ENCODE data around the gene FNDC8. TPM values are rescaled to one million over a fixed set of nuclear protein-coding genes. Genes with fewer than 3 reads are reported as not detected.
A peak's percentile ranks its signal among the peaks of the same experiment; 100 is the strongest.

The FNDC8 gene
- total and polyA plus RNA-seq, 5 donors from 2014 or later = not detected

DNA sequence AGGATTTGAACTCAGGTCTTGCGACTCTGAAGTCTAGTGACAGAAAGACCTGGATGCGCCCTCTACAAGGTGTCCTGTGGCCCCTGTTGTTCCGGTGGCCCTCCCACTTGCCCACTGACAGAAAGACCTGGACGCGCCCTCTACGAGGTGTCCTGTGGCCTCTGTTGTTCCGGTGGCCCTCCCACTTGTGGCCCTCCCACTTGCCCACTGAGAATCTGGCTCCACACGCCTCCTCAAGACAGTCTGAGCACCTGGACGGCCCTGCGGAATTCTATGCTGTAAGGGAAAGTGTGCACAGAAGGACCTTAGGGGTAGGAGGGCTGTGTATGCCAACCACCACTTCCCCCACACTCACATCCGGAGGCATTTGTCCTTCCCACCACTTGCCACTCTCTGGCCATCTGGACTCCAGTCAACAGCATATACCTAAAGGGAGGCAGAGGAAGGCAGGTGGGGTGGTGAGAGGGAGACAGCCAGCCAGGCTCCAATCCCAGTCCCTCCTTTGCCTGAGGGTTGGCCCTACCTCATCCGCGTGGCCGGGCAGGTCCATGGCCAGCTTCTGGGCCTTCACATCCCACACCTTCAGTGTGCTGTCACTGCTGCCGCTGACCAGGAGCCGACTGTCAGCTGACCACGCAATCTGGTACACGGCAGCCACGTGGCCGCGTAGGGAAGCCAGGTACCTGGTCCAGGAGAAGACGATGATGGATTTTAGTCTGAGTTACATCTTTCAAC lies 11.6 kb downstream of the FNDC8 start:
- no peak overlapping the region for H3K4me3 ChIP-seq (ENCODE audit: low read depth, low read length)
- H3K9me3 Mint-ChIP-seq = no peaks in the 10 kb centered on the region
- no peak overlapping the region for H3K27ac ChIP-seq (ENCODE audit: insufficient read depth, low read length, poor library complexity, severe bottlenecking)
- ATAC-seq (ENCODE audit: low read depth in 2 of 2) (no peak), DNase-seq (no peak)
- H3K36me3 Mint-ChIP-seq = peaks cover 20% of the 10 kb centered on the region
- no peaks in the 10 kb centered on the region for H3K27me3 ChIP-seq (ENCODE audit: control insufficient read depth, insufficient read depth, low read length)
- no peaks in the 10 kb centered on the region for H3K9me3 ChIP-seq (ENCODE audit: control insufficient read depth in 2 of 2, low read length in 2 of 2)
- H3K27me3 Mint-ChIP-seq = no peaks in the 10 kb centered on the region
- peak overlapping the region in 1 of 3 donors; percentile 47 for H3K27ac Mint-ChIP-seq
- H3K36me3 ChIP-seq (ENCODE audit: control insufficient read depth, insufficient read depth, low read length) = peaks cover 69% of the 10 kb centered on the region
- H3K4me1 ChIP-seq (ENCODE audit: control insufficient read depth, insufficient read depth, low read length, poor library complexity, severe bottlenecking) = no peaks in the 10 kb centered on the region
- H3K4me3 Mint-ChIP-seq = no peak overlapping the region
- H3K4me1 Mint-ChIP-seq = peaks cover 0 to 5% (median 0%) of the 10 kb centered on the region in 4 donors

DNA sequence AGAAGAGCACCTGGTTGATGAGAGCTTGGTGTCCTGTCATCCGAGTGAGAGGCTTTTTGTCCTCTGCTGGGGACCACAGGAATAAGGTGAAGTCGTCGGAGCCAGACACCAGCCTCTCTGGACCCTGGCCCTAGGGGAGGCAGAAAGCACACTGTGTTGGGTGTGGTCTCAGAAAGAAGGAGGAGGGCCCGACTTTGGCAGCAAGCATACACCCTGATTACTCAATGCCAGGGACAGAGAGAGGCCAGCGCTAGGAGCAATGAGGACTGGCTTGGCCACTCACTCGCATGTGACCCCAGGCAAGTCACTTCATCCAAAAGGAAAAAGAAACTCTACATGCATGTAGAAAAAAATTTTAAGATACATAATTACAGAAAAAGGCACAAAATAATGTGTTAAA lies 13.9 kb downstream of the FNDC8 start:
- Histone ChIP-seq H3K9me3 (ENCODE audit: control insufficient read depth in 2 of 2, low read length in 2 of 2) (no peaks in the 10 kb centered on the region), H3K27ac (ENCODE audit: insufficient read depth, low read length, poor library complexity, severe bottlenecking) (no peak overlapping the region), H3K36me3 (ENCODE audit: control insufficient read depth, insufficient read depth, low read length) (peaks cover 84% of the 10 kb centered on the region), H3K27me3 (ENCODE audit: control insufficient read depth, insufficient read depth, low read length) (no peaks in the 10 kb centered on the region), H3K4me1 (ENCODE audit: control insufficient read depth, insufficient read depth, low read length, poor library complexity, severe bottlenecking) (peaks cover 6% of the 10 kb centered on the region), H3K4me3 (ENCODE audit: low read depth, low read length) (no peak overlapping the region)
- Mint-ChIP-seq H3K27ac (no peak overlapping the region), H3K4me1 (peaks cover 0 to 8% (median 2%) of the 10 kb centered on the region in 4 donors), H3K9me3 (no peaks in the 10 kb centered on the region), H3K27me3 (no peaks in the 10 kb centered on the region), H3K4me3 (peak overlapping the region in 2 of 4 donors; percentile 60 to 68), H3K36me3 (peaks cover 26% of the 10 kb centered on the region)
- ATAC-seq (ENCODE audit: low read depth in 2 of 2) (no peak), DNase-seq (no peak)

DNA sequence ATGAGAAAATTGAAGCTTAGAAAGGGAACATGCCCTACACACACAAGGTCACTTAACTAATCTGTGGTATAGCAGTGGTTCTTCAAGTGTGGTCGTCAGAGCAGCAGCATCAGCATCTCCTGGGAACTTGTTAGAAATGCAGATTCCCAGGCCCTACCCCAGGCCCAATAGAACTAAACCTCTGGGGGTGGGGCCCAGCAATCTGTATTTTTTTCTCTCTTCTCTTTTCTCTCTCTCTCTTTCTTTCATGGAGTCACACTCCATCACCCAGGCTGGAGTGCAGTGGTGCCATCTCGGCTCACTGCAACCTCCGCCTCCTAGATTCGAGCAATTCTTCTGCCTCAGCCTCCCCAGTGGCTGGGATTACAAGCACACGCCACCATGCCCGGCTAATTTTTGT lies 16.8 kb downstream of the FNDC8 start:
- Mint-ChIP-seq H3K27ac (peak overlapping the region in 2 of 3 donors; percentile 38 to 71), H3K4me3 (peak overlapping the region in 1 of 4 donors; percentile 17)

DNA sequence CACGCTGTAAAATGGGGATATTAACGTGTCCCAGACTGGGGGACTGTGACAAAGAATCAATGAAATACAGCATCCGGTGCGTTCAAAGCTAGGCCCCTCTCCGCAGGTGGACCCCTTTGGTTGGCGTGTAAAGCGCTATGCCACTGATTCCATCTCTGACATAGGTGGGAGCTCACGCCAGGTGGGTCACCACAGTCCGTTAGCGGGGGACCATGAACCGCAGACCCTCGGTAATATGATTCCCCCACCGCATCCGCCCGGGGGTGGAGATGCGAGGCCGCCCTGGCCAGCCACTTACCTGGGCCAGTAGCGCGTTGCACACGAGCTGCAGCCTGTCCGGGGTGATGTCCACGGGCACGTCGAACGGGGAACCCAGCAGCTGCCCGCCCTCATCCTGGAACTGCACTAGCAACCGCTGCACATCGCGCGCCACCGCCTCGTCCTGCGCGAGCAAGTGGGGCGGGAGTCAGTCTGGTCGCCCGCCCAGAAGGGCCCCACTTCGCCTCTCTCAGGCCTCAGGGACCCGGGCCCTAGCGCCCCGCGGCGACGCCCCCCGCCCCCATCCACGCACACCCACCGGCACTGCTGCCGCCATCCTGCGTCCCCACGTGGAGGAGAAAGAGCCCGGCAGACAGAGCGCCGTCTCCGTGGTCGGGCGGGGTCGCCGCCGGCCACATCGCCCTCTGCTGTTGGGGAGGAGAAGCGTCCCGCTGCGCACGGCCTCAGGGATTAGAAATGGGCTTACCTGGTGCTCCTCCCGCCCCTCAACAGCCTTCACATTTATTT lies 20.5 kb downstream of the FNDC8 start, which contains the start of gene NLE1:
TSS of gene NLE1 (minus strand) at position 623 of the 786 bp plus-strand sequence. CDS start at position 595, 28 bp downstream.
- Histone ChIP-seq H3K4me3 (ENCODE audit: low read depth, low read length) (peak within 1 kb of the TSS; percentile 88), H3K27me3 (ENCODE audit: control insufficient read depth, insufficient read depth, low read length) (no peaks in the 10 kb centered on the region), H3K9me3 (ENCODE audit: control insufficient read depth in 2 of 2, low read length in 2 of 2) (no peaks in the 10 kb centered on the region), H3K4me1 (ENCODE audit: control insufficient read depth, insufficient read depth, low read length, poor library complexity, severe bottlenecking) (peaks cover 24% of the 10 kb centered on the region), H3K36me3 (ENCODE audit: control insufficient read depth, insufficient read depth, low read length) (peaks cover 27% of the 10 kb centered on the region), H3K27ac (ENCODE audit: insufficient read depth, low read length, poor library complexity, severe bottlenecking) (peak within 1 kb of the TSS; percentile 61)
- H3K27me3 Mint-ChIP-seq = no peaks in the 10 kb centered on the region
- H3K36me3 Mint-ChIP-seq = peaks cover 5% of the 10 kb centered on the region
- H3K9me3 Mint-ChIP-seq = no peaks in the 10 kb centered on the region
- ATAC-seq (ENCODE audit: low read depth in 2 of 2) (peak; percentile 97), DNase-seq (peak; percentile 79 to 91 (median 88))
- peak within 1 kb of the TSS; percentile 86 to 90 (median 90) for H3K4me3 Mint-ChIP-seq
- H3K27ac Mint-ChIP-seq = peak within 1 kb of the TSS; percentile 82 to 87 (median 86)
- peaks cover 0 to 32% (median 12%) of the 10 kb centered on the region in 4 donors for H3K4me1 Mint-ChIP-seq

More for the DNA sequence above, 16.8 kb downstream of the FNDC8 start:
- no peak for DNase-seq
- Mint-ChIP-seq H3K36me3 (peaks cover 23% of the 10 kb centered on the region), H3K27me3 (no peaks in the 10 kb centered on the region), H3K9me3 (no peaks in the 10 kb centered on the region), H3K4me1 (peaks cover 5 to 25% (median 12%) of the 10 kb centered on the region in 4 donors)
- ATAC-seq (ENCODE audit: low read depth in 2 of 2) = no peak
- peaks cover 61% of the 10 kb centered on the region for H3K36me3 ChIP-seq (ENCODE audit: control insufficient read depth, insufficient read depth, low read length)
- no peak overlapping the region for H3K27ac ChIP-seq (ENCODE audit: insufficient read depth, low read length, poor library complexity, severe bottlenecking)
- peaks cover 24% of the 10 kb centered on the region for H3K4me1 ChIP-seq (ENCODE audit: control insufficient read depth, insufficient read depth, low read length, poor library complexity, severe bottlenecking)
- no peaks in the 10 kb centered on the region for H3K9me3 ChIP-seq (ENCODE audit: control insufficient read depth in 2 of 2, low read length in 2 of 2)
- no peaks in the 10 kb centered on the region for H3K27me3 ChIP-seq (ENCODE audit: control insufficient read depth, insufficient read depth, low read length)
- H3K4me3 ChIP-seq (ENCODE audit: low read depth, low read length) = no peak overlapping the region

DNA sequence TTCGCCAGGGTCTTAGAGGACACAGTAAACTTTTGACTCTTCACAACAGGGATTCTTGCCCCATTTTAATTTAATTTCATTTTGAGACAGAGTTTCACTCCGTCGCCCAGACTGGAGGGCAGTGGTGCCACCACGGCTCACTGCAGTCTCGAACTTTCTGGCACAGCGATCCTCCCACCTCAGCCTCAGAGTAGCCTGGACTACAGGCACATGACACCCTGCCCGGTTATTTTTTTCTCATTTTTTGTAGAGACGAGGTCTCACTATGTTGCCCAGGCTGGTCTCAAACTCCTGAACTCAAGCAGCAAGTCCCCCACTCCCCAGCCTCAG lies 21.0 kb downstream of the FNDC8 start:
- Histone ChIP-seq H3K36me3 (ENCODE audit: control insufficient read depth, insufficient read depth, low read length) (peaks cover 21% of the 10 kb centered on the region), H3K4me1 (ENCODE audit: control insufficient read depth, insufficient read depth, low read length, poor library complexity, severe bottlenecking) (peaks cover 24% of the 10 kb centered on the region), H3K9me3 (ENCODE audit: control insufficient read depth in 2 of 2, low read length in 2 of 2) (no peaks in the 10 kb centered on the region), H3K4me3 (ENCODE audit: low read depth, low read length) (peak overlapping the region; percentile 55), H3K27ac (ENCODE audit: insufficient read depth, low read length, poor library complexity, severe bottlenecking) (no peak overlapping the region), H3K27me3 (ENCODE audit: control insufficient read depth, insufficient read depth, low read length) (no peaks in the 10 kb centered on the region)
- ATAC-seq (ENCODE audit: low read depth in 2 of 2) (no peak), DNase-seq (no peak)
- no peaks in the 10 kb centered on the region for H3K27me3 Mint-ChIP-seq
- H3K4me3 Mint-ChIP-seq = peak overlapping the region; percentile 86 to 90 (median 90)
- H3K9me3 Mint-ChIP-seq = no peaks in the 10 kb centered on the region
- peaks cover 0 to 32% (median 12%) of the 10 kb centered on the region in 4 donors for H3K4me1 Mint-ChIP-seq
- H3K36me3 Mint-ChIP-seq = peaks cover 5% of the 10 kb centered on the region
- H3K27ac Mint-ChIP-seq = peak overlapping the region; percentile 82 to 87 (median 86)

DNA sequence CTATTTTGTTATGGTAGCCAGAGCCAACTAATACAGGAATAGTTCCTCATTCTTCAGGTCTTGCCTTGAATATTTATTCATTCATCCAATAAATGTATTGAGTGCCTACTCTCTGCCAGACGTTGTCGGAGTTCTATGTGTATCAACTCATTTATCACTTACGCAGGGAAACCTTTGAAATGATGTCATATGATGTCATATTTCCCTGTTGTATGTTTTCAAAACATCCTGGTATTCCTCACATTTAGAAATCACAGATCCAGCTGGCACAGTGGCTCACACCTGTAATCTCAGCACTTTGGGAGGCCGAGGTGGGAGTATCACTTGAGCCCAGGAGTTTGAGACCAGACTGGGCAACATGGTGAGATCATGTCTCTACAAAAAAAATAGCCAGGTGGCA lies 23.4 kb downstream of the FNDC8 start:
- Mint-ChIP-seq H3K9me3 (peaks cover 0 to 2% (median 0%) of the 10 kb centered on the region in 7 donors), H3K27me3 (no peaks in the 10 kb centered on the region), H3K27ac (no peak overlapping the region), H3K36me3 (no peaks in the 10 kb centered on the region), H3K4me1 (peaks cover 0 to 25% (median 12%) of the 10 kb centered on the region in 4 donors), H3K4me3 (peak overlapping the region in 1 of 4 donors; percentile 41)
- Histone ChIP-seq H3K36me3 (ENCODE audit: control insufficient read depth, insufficient read depth, low read length) (peaks cover under 1% of the 10 kb centered on the region), H3K27ac (ENCODE audit: insufficient read depth, low read length, poor library complexity, severe bottlenecking) (no peak overlapping the region), H3K9me3 (ENCODE audit: control insufficient read depth in 2 of 2, low read length in 2 of 2) (no peaks in the 10 kb centered on the region), H3K27me3 (ENCODE audit: control insufficient read depth, insufficient read depth, low read length) (no peaks in the 10 kb centered on the region), H3K4me1 (ENCODE audit: control insufficient read depth, insufficient read depth, low read length, poor library complexity, severe bottlenecking) (peaks cover 23% of the 10 kb centered on the region), H3K4me3 (ENCODE audit: low read depth, low read length) (no peak overlapping the region)
- DNase-seq = no peak
- ATAC-seq (ENCODE audit: low read depth in 2 of 2) = no peak

DNA sequence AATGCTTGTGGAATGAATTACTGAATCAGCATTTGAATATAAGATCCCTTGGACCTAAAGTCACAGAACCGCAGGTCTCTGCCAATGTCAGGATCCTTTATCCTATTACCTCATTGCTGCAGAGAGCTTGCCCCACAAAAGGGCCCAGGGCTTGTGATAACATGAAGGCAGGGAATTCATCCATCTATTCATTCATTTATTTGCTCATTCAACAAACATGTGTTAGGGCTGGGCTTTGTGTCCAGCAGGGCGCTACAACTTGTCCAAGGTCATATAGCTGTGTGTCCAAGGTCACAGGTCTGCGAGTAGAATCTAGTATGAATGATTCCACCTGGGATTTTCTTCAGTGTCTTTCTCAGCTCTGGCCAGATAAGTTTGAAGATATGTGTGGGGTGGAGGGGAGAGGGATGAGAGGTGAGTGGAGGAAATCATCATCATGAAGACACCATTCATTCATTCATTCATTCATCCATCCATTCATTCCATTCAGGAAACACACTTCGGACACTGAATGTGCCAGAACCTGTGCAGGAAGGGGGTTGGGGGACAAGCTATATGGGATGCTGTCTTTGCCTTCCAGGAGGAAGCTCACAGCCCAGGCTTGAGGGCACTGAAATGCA lies 24.9 kb downstream of the FNDC8 start:
- peaks cover 0 to 15% (median 6%) of the 10 kb centered on the region in 4 donors for H3K4me1 Mint-ChIP-seq
- H3K36me3 Mint-ChIP-seq = no peaks in the 10 kb centered on the region
- no peak overlapping the region for H3K4me3 Mint-ChIP-seq
- no peaks in the 10 kb centered on the region for H3K27me3 ChIP-seq (ENCODE audit: control insufficient read depth, insufficient read depth, low read length)
- H3K9me3 Mint-ChIP-seq = peaks cover 0 to 2% (median 0%) of the 10 kb centered on the region in 7 donors
- H3K27ac Mint-ChIP-seq = no peak overlapping the region
- H3K4me1 ChIP-seq (ENCODE audit: control insufficient read depth, insufficient read depth, low read length, poor library complexity, severe bottlenecking) = peaks cover 9% of the 10 kb centered on the region
- H3K4me3 ChIP-seq (ENCODE audit: low read depth, low read length) = no peak overlapping the region
- ATAC-seq (ENCODE audit: low read depth in 2 of 2) = no peak
- H3K27ac ChIP-seq (ENCODE audit: insufficient read depth, low read length, poor library complexity, severe bottlenecking) = no peak overlapping the region
- H3K36me3 ChIP-seq (ENCODE audit: control insufficient read depth, insufficient read depth, low read length) = no peaks in the 10 kb centered on the region
- no peak for DNase-seq
- H3K27me3 Mint-ChIP-seq = no peaks in the 10 kb centered on the region
- H3K9me3 ChIP-seq (ENCODE audit: control insufficient read depth in 2 of 2, low read length in 2 of 2) = no peaks in the 10 kb centered on the region
